Stimulated activated CD4-positive, alpha-beta T cell treated with anti-CD3 and anti-CD28 coated beads, Interleukin-15, amount 100 ng/mL, for 48 hours (primary cell): ENCODE measurements around the gene NR3C2.
"Not testable (repeated sequence)": the region's sequence is repeated elsewhere in the genome, so short reads cannot be mapped to it uniquely, and the experiment has no call there.

ENCODE experiments used
- DNase-seq, 2 donors: peaks; one replicate each; pipeline ENCODE4 v3.0.0-alpha.2; 2020; ENCODE audit warnings: low read depth in 2 of 2

NR3C2 gene

DNA sequence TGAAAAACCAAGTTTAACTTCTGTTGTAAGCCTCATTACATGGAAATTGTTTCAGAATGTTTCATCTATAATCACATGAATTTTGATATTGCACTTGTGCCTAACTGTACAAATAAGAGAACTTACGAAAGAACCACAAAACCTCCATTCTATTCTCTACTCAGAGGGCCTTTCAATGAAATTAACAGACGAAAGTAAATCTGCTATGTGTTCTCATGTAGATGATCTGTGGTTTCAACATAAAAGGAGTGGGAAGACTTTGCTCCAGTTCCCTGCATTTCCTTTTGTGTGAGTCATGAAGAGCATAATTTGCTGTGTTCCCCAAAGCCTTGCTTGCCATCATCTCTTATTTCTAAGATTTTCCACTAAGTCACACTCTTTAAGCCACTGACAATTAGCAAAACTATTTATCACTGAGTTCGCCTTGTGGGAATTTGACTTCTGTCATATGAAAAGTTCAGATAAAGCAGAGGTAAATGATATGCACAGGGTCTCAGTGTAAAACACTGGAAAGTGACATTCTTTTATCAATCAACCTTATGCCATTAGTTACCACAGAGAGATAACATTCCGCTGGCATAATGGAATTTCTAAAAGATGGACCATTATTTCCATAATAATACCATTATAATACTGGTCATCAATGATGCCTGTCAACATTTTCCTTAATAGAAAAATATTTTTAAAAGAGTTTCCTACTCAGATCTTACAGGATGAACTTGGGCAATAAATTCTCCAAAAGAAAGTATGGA is 329.8 kb downstream of the NR3C2 start:
- no peak for DNase-seq

DNA sequence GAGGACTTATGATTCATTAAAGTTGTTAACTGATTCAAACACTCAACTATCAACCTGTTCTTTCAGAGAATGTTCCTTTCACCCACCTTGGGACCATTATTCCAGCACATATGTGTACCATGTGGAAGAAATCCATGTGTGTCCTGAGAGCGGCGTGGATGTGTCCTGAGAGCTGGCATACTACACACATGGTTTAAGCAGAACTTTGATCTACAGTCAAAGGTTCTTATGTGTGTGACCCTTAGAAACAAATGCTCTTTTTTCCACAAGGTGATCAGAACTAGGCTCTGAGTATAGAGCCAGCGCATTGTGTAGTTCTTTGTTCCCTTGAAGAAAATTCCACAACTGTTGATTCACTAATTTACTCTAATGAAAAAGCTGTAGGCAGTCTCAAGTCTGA is 332.0 kb downstream of the NR3C2 start:
- DNase-seq = no peak

DNA sequence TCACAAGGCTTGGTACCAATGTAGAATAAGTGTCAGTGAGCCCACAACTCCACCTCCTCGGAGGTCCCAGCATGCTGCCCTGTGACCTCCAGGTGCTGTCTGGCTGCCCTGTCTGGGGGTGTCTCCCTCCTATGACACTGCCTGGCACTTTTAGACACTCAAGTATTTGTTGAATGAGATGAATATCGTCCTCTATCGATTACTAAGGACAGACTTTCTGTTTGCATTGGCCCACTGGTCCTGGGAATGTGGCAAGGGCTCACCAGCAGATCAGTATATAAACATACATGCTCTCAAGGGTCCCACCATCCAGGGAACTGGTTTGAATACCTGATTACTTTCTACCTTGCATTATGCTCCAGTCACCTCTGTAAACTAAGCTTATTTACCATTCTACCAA is 333.0 kb downstream of the NR3C2 start:
- DNase-seq = no peak

DNA sequence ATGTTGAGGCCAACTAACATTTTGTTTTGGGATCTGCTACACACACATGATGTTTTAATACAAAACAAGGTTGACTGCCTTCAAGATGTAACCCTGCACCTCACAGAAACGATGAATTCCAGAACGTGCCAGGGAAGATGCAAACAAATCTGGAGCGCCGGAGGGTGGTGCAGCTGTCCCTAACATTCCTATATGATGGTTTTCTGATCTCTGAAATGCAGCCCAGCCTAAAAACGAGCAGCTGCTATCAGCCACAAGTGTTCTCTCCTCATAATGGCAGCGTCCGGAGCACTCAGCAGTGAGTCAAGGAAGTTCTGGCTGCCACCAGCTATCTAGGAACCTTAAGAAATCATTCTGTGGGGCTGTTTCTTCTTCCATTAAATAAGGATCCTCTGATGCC is 333.4 kb downstream of the NR3C2 start:
- DNase-seq = no peak

DNA sequence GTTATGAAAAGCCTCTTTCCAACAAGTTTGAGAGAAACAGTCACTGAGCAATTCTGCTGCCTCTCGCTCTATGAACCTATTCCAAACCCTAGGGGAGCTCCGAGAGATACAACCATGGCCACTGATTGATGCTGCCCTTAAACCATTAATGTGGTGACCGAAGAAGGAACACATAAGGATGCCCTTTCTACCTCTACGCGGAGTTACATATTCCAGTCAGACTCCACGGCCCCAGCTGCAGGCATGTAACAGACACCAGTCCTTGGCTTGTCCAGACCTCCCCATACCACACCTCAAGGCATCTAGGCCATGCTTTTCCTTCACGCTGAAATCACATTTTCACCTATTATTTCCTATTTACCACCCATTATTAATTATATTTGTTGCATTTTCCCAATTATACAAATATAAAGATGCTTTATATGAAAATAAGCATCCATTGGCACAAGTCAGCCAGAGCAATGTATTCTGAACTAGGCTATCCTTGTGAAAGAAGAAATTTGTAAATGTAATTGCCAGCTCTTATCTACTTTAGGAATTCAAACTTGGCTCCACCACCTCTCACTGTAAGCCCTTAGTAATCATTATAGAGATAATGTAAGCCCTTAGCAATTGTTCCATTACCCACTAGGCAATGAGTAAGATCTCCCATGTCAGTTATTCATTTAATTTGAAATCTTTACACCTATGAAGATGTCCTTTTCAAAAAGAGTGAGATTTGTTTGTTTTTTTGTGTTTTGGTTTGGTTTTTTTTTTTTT is 338.4 kb downstream of the NR3C2 start:
- no peak for DNase-seq

DNA sequence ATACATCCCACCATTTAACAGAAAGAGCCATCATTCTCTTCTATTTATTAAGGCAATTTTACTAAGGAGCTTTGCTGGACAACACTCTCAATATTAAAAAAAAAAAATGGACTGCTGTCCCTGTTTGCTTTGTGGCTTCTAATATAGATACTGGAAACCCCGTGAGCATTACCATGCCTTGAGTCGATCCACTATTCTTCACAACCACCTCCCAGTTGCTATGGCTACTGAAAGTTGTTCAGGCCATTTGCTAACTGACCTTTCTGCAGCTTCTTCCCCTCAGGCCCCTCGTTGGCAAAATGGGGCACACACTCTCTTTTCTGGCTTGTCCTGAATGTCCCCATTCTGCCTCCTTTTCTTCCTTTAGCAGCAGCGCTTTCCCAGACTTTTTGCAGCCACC is 340.4 kb downstream of the NR3C2 start:
- DNase-seq = no peak

DNA sequence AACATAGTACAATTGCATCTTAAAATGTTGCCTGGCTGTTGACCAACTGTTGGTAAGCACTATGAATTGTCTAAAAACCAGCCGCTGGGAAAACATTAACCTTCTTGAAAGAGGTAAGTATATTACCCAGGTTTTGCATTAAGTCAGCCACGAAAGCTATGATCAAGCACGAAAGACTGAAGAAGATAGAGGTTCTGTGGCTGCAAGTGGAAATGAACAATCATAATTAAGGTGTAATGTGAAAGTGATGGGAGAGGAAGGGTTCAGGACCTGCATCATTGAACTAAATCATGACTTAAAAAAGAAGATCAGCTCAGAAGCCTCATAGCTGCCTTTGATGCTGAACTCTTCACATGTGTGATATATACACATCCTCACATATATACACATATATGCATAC is 341.0 kb downstream of the NR3C2 start:
- DNase-seq = no peak

DNA sequence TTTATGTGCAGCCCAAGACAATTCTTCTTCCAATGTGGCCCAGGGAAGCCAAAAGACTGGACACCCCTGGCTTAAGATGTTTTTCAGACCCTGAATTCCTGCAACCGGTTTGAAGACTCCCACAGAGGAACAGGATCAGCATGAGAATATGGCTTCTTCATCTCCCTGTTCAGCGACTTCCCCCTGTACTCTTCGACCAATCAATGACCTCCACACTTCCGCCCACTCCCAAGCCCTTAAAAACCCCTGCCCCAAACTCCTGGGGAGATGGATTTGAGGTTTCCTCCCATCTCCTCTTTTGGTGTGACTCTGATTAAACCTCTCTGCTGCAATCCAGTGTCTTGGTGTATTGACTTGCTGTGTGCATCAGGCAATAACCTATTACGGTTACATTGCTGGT is 344.4 kb downstream of the NR3C2 start:
- DNase-seq = no peak

DNA sequence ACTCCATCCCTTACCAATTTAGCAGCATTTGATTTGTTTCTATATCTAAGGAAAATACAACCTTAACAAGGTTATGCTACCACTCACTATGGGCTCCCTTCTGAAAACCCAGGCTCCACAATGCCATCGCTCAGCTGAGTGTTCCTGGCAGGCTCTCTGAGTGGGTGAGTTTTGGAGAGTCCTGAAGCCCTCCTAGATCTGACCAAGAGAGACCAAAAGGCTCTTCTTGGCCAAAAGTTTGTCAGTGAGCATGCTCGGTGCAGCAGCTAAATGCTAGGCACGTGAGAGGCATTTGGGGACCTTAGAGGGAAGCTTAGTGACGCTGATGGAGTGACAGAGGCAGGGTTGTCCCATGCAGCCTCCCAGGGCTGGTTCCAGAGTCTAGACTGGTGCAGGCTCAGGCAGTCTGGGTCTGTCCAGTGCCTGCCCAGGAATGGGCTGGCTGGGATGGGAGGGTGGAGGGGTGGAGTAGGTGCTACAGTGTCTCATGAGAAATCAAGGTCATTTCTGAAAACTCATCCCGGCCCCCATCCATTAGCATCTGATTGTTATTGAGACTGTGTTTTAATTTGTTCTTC is 346.8 kb downstream of the NR3C2 start:
- DNase-seq = no peak

DNA sequence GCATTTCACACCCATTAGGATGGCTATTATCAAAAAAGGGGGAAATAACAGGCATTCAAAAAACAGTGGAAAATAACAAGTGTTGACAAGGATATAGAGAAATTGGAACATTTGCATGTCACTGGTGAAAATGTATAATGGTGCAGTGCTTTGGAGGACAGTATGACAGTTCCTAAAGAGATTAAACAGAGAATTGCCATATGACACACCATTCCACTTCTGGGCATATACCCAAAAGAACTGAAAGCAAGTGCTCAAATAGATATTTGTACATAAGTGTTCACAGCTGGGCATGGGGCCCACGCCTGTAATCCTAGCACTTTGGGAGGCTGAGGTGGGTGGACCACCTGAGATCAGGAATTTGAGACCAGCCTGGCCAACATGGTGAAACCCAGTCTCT is 348.1 kb downstream of the NR3C2 start:
- no peak for DNase-seq

DNA sequence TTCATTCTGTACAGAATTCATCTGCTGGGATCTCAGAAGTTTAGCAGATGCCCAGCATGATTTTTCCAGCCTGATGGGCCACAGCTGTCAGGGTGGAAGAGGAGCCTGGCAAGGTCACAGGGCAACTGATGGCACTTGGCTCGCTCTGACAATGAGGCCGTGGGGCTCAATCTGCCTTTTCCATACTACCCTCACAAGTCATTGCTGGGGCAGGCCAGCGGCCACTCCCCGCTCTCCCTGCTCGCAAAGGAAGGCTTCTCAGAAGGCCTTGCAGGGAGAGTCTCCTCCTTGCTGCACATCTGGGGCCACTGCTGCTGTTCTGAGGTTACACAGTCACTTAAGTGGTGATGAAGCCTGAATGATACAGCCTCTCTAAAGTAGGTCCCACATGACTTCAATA is 349.1 kb downstream of the NR3C2 start:
- no peak for DNase-seq

DNA sequence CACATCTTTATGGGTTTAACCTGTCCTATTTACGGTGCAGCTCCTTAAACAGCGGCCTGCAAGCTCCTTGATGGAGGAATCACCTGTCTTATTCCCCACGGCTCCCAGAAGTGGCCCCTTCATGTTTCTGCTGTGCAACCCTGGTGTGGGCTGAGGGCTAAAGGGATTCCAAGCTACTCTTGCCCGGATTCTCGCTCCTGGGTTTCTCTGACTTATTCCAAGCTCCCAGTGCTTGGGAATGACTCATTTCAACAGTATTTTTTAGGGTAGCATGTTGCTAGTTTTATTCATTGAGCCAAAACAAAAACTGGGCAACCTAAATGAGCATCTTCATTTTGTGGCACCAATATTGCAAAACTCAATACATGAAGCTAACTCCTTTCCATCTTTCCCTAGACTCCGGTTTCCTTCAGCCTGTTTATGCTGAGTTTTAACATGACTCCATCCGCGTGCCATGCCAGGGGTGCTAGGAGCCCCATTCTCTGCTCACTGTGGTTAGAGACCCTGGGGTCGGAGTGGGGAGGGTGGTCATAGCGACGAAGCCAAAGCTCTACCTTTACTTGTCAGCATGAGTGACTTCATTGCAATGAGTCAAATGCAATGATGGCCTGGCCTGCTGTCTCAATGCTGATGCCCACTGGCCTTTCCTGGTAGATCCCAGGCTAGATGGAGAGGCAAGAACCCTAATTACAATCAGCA is 349.7 kb downstream of the NR3C2 start:
- no peak for DNase-seq

DNA sequence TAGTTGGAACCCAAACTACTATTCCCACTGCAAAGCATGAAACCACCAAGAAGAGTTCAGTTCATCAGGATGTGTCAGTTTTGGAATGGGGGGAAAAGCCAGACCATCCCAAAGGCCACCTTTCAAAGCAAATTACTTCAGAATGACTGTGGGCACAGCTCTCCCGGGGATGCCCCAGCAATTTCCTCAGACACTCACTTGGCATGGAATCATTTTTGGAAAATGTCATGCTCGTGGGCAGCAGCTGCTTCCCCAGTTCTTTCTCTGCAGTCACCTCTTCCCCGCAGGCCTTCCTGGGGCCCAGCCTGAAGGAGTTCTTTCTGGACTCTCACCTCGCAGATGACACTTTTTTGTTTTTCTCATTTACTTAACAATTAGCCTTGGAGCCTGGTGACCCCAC is 350.3 kb downstream of the NR3C2 start:
- DNase-seq = no peak

DNA sequence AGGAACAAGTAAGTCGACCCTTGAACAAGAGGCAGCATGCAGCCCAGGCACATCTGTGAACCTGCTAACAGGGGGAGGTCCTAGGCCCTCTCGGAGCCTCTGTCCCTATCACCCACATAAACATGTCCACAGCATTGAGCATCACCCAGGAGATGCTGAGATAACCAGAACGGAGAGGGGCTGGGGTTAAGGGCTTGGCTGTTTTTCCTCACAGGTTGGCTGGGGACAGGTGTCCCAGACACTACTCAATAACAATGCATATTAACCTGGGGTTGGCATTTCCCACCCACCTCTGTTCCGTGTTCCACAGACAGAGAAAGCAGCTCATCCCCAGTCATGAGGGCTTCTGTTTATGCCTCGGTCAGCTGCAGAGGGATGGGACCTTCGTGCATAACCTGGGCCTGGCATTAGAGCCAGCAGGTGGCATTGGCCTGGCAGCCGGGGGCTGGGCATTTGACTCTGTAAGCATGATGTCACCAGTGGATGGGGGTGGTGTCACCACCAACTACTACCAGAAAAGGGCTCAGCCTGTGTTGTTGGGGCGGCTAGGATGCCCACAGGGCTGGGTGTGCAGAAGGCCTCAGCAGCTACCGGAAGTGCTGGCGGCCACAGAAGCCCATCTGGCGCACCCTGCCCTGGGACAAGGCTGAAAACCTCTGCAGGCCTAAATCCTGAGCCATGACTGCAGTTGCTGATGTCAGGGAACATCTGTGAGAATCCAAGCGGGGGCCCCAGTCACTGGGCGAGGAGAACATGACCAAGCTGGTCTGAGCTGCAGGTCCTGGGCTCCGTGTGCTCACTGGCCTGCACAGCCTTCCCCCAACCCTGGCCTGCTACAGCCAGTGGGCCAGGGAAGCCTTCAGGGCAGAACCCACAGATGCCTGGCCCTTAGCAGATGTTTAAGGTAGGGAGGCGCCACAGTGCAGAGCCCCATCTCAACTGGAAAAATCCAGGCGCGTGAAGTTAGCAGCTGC is 351.4 kb downstream of the NR3C2 start:
- DNase-seq = no peak

DNA sequence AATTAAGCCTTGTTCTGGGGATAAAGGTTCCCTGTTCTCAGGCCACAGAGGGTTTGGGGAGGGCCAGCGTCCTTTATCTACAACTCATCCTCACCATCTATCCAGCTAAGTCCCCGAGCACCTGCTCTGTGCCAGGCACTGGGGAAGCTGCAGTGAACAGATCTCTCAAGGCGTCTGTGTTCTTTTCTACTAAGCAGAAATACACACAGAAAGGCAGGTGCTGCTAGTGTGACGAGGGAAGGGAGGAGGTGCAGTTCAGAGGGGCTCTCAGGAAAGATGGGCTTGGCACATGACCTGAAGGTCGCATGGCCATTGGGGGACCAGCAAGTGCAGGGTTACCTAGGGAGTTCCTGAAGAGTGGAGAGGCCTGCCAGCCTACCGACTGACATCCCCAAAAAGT is 352.2 kb downstream of the NR3C2 start:
- DNase-seq = no peak

DNA sequence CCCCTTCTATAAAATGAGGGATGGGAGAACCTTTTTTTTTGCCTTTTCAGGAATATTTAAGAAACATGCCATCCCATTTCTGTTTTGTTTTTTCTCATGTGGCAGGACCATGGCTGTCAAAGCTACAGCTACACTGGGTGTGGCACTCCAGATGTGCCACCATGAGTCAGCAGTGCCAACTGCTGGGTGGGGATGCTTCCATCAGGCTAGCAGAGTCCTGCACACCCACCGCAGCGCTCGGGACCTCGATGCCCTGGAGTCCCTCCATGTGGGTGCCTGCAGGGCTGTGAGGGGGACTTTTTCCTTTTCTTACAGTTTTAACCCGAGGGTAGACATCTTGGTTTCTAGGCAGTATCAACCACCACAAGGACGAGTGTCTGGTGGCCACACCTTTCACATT is 352.6 kb downstream of the NR3C2 start:
- no peak for DNase-seq

DNA sequence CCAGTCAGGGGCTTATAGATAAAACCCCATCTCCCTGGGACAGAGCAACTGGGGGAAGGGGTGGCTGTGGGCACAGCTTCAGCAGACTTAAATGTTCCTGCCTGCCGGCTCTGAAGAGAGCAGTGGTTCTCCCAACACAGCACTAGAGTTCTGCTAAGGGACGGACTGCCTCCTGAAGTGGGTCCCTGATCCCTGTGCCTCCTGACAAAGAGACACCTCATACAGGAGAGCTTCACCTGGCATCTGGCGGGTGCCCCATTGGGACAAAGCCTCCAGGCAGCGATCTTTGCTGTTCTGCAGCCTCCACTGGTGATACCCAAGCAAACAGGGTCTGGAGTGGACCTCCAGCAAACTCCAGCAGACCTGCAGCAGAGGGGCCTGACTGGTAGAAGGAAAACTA is 359.1 kb downstream of the NR3C2 start:
- not testable (repeated sequence) for DNase-seq

DNA sequence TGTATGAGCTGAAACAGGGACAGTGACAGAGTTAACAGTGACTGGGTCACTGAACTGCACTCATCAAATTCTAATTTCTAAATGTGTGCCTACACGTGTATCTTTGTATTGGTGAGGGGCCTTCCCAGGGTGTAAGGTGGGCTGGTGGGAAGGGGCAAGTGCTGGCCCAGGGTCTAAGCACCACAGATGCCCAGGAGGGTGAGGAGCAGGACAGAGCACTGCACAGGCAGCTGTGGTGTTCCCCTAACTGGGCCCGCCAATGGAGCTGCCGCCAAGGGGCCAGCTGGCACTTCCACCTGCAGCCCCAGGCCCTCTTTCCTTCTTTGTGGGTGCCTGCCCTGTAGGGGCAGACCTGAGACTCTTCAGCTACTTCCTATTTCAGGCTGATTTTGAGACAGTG is 360.5 kb downstream of the NR3C2 start:
- no peak for DNase-seq

DNA sequence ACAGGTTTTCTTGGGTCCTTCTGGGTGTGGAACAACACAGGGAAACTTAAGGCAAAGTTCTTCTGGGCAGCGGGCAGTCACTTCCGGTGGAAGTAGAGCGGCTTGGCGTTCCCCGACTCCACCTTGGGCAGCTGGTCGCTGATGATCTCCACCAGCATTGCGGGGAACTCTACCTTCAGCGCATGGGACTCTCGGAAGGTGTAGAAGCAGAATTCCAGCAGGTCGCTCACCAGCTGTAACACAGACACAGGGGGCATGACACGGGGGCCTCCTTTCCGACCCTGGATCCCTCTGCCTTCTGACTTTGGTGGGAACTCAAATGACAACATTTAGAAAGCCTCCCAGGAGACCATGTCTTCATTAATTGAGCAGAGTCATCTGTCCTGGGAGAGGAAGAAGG is 360.9 kb downstream of the NR3C2 start:
- DNase-seq = no peak

DNA sequence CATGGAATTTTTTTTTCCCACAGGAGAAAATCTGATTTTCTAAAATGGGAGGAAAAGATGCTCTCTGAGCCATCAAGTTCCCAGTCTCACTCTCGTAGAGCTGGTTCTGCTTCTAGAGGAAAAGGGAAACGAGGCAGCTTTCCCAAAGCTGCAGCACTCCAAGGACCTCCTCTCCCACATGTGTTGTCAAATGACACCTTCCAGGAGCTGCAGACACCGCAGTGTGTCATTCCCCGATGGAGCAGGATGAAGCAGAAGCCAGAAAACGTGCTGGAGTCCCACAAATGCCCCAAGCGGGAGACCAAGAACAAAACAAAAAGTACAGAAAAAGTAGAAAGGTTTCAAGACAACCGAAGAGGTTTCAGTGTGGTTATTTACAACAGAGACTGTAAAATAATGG is 362.3 kb downstream of the NR3C2 start:
- DNase-seq = no peak

DNA sequence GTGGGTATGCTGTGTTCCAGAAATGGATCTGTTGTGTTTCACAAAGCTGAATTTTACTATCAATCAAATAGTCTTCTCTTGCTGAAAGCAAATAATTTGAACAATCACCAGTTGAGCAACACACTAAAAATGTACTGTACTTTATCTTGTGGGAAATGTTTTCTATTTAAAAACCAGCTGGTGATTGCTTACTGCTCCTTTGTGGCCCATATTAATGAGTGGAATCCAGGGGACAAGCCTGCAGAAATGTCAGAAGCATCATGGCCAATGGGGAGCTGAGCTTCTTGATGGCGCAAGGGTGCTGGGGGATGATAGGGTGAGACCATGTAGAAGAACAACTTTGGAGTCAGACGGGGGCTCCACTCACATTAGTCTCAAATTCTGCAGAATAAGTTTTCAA is 364.2 kb downstream of the NR3C2 start:
- no peak for DNase-seq
